Fibroblast of lung (primary cell): ENCODE results near the gene DSCAML1.
A peak's percentile ranks its signal among the peaks of the same experiment; 100 is the strongest.

Source experiments
- EZH2 ChIP-seq: IDR thresholded peaks from 2 replicates; pipeline ENCODE4 v1.5.1; 2012; ENCODE audit warnings: low read length, control low read depth, mild to moderate bottlenecking; ENCODE audit errors: missing control alignments
- TF ChIP-seq, protein P1 (sequence below), 2 donors: IDR thresholded peaks in 1 of 2; conservative IDR thresholded peaks in 1 of 2; 1 replicate in 1 of 2; 2 replicates in 1 of 2; pipeline ENCODE4 v1.5.1; 2011 to 2012; ENCODE audit warnings: low read length in 2 of 2, control low read depth in 1 of 2, inconsistent platforms in 1 of 2, low read depth in 1 of 2, mild to moderate bottlenecking in 1 of 2

DNA sequence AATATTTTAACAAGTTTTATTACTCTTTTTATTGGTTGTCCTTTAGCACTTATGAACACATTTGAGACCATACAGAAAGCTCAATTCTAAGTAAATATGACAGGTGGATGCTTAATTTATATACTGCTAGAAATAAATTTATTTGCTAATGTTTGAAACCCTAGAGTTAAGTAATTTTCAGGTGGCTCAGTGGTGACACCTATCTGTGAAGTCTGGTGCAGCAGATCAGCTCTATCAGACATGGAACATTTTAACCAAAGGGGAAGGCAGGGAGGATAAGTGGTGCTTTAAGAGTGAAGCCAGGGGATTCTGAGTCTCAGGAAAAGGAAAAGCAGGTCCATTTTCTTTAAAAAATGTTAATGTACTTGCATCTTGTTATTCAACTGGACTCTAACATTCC, 175.8 kb downstream of the DSCAML1 start:
- TF ChIP-seq, protein P1, sequence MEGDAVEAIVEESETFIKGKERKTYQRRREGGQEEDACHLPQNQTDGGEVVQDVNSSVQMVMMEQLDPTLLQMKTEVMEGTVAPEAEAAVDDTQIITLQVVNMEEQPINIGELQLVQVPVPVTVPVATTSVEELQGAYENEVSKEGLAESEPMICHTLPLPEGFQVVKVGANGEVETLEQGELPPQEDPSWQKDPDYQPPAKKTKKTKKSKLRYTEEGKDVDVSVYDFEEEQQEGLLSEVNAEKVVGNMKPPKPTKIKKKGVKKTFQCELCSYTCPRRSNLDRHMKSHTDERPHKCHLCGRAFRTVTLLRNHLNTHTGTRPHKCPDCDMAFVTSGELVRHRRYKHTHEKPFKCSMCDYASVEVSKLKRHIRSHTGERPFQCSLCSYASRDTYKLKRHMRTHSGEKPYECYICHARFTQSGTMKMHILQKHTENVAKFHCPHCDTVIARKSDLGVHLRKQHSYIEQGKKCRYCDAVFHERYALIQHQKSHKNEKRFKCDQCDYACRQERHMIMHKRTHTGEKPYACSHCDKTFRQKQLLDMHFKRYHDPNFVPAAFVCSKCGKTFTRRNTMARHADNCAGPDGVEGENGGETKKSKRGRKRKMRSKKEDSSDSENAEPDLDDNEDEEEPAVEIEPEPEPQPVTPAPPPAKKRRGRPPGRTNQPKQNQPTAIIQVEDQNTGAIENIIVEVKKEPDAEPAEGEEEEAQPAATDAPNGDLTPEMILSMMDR (conservative IDR thresholded peaks at IDR 0.05 in 1 of 2, IDR thresholded peaks at IDR 0.05 in 1 of 2; ENCODE audit: low read depth in 1 of 2, low read length in 2 of 2): peak; percentile 33 to 69
- no peak for TF ChIP-seq EZH2
